K562 (cell line): Measurements from ENCODE around the gene SETD4. TPM values are rescaled to one million over a fixed set of nuclear protein-coding genes. Genes with fewer than 3 reads are reported as not detected.

Experiments used
- ATAC-seq: fragments of 200-7000 bp; cut with Tn5 transposase; 3 replicates; pipeline ENCODE4 v1.9.1; 2020; ENCODE audit warnings: moderate library complexity
- BruUV-seq: library from RNA; stranded (reverse); fragments of 400-500 nt; replicated peaks from 2 replicates; lab custom pipeline; 2021; lab: Mats Ljungman, UMichigan
- CTCF ChIA-PET: fragments of 300-600 bp; formaldehyde crosslinking; extraction: SDS; loops from one replicate; lab custom pipeline; 2021; ENCODE audit warnings: low intra/inter-chr PET ratio; lab: Yijun Ruan, JAX
- POLR2A ChIA-PET: fragments of 300-600, 350-650 bp; sonication (Branson Sonifier 250); formaldehyde crosslinking; extraction: SDS; loops from one replicate; lab custom pipeline; 2021; ENCODE audit warnings: antibody characterized with exemption, inconsistent platforms; lab: Yijun Ruan, JAX
- DNase-seq, 4 experiments: peaks; one replicate each; pipeline versions ENCODE4 v3.0.0 to v3.0.0-alpha.2; 2011 to 2018; ENCODE audit warnings: low spot score in 3 of 4, mixed read lengths in 3 of 4; ENCODE audit errors: extremely low read depth in 1 of 4
- FAIRE-seq: peaks from 2 replicates; lab custom pipeline; 2011; peaks lifted over from hg19 to GRCh38; lab: Jason Lieb, UNC
- H2AFZ ChIP-seq: 2 replicates; pipeline ENCODE4 v1.6.0; 2011; ENCODE audit warnings: low read depth, low read length, control low read depth, inconsistent platforms
- H3K27ac ChIP-seq: fragments of 200-600 bp; 3 replicates; pipeline ENCODE4 v1.8.0; 2011; ENCODE audit warnings: low read depth, mild to moderate bottlenecking, control low read depth, inconsistent platforms, low read length, moderate library complexity, mixed read lengths; ENCODE audit errors: extremely low read depth
- H3K27me3 ChIP-seq, 2 experiments: fragments of 300-600 bp in 1 of 2; 2 replicates in 1 of 2; 3 replicates in 1 of 2; pipeline versions ENCODE4 v1.6.0 to v1.8.0; 2011; ENCODE audit warnings: inconsistent platforms in 2 of 2, low read length in 2 of 2, mild to moderate bottlenecking in 1 of 2, mixed read lengths in 1 of 2, moderate library complexity in 1 of 2; ENCODE audit not compliant: control insufficient read depth in 2 of 2, insufficient read depth in 2 of 2
- H3K36me3 ChIP-seq: fragments of 300-600 bp; 3 replicates; pipeline ENCODE4 v1.8.0; 2011; ENCODE audit warnings: mild to moderate bottlenecking, low read length, inconsistent platforms; ENCODE audit not compliant: control insufficient read depth, insufficient read depth
- H3K4me1 ChIP-seq, 2 experiments: fragments of 200-600 bp in 1 of 2; replicated peaks in 1 of 2; 2 replicates in 1 of 2; 3 replicates in 1 of 2; pipeline versions ENCODE4 v1.5.1 to v1.8.0; 2011; ENCODE audit warnings: inconsistent platforms in 2 of 2, low read length in 2 of 2, mild to moderate bottlenecking in 1 of 2, mixed read lengths in 1 of 2, moderate library complexity in 1 of 2; ENCODE audit not compliant: control insufficient read depth in 2 of 2, insufficient read depth in 2 of 2
- H3K4me2 ChIP-seq: 2 replicates; pipeline ENCODE4 v1.6.1; 2011; ENCODE audit warnings: low read length, control low read depth, inconsistent platforms, mixed read lengths; ENCODE audit not compliant: insufficient read depth
- H3K4me3 ChIP-seq: fragments of 200-600 bp; sonication (generic), shearing (Covaris generic); 2 replicates; pipeline ENCODE4 v1.5.1; 2016; ENCODE audit warnings: control low read depth, inconsistent platforms
- H3K79me2 ChIP-seq: fragments of 200-600 bp; 3 replicates; pipeline ENCODE4 v1.8.0; 2011; ENCODE audit warnings: low read length, inconsistent platforms; ENCODE audit not compliant: control insufficient read depth, insufficient read depth
- H3K9ac ChIP-seq, 2 experiments: 2 replicates each; pipeline versions ENCODE4 v1.6.0 to v1.6.1; 2011; ENCODE audit warnings: low read depth in 2 of 2, low read length in 2 of 2, control low read depth in 1 of 2, inconsistent platforms in 1 of 2, mild to moderate bottlenecking in 1 of 2, mixed read lengths in 1 of 2; ENCODE audit not compliant: insufficient read depth in 1 of 2
- H3K9me1 ChIP-seq: one replicate; pipeline ENCODE4 v1.6.0; 2011; ENCODE audit warnings: inconsistent platforms, mild to moderate bottlenecking, low read length, moderate library complexity; ENCODE audit not compliant: control insufficient read depth, insufficient read depth
- H3K9me3 ChIP-seq: replicated peaks from 2 replicates; pipeline ENCODE4 v1.5.1; 2011; ENCODE audit warnings: low read depth, low read length, inconsistent platforms; ENCODE audit not compliant: control insufficient read depth, insufficient read depth
- H4K20me1 ChIP-seq: replicated peaks from 2 replicates; pipeline ENCODE4 v1.6.1; 2011; ENCODE audit warnings: low read length, inconsistent platforms, mixed read lengths; ENCODE audit not compliant: control insufficient read depth, insufficient read depth
- CBX3 ChIP-seq, 2 experiments: IDR thresholded peaks; 1 replicate in 1 of 2; 2 replicates in 1 of 2; pipeline ENCODE4 v1.6.1; 2012; ENCODE audit warnings: inconsistent platforms in 2 of 2, low read length in 2 of 2, borderline replicate concordance in 1 of 2, control low read depth in 1 of 2
- JUN ChIP-seq, 2 experiments: sonication (generic) in 1 of 2; formaldehyde crosslinking in 1 of 2; IDR thresholded peaks; 2 replicates each; pipeline versions ENCODE4 v1.6.1 to v1.8.0; 2012 to 2022; ENCODE audit warnings: borderline replicate concordance in 2 of 2, mild to moderate bottlenecking in 2 of 2, improper control_type of control experiment in 1 of 2, low read depth in 1 of 2, low read length in 1 of 2, missing genetic modification reagents in 1 of 2
- SMAD1 ChIP-seq: fragments of 150-350 bp; IDR thresholded peaks from 2 replicates; pipeline ENCODE4 v1.6.1; 2014; ENCODE audit warnings: low read length, low read depth; ENCODE audit not compliant: partially characterized antibody
- WGBS: fragments of 100-300 bp; shearing (Covaris generic); methylation state at CpG from one replicate; pipeline ENCODE4 v1.1.6; 2016; ENCODE audit warnings: low coverage, mixed read lengths; ENCODE audit not compliant: insufficient coverage; ENCODE audit errors: missing lambda C conversion rate; 5-methylcytosine and 5-hydroxymethylcytosine counted together
- in situ Hi-C: fragments of 300-500 bp; cut with MboI; formaldehyde crosslinking; loops from 4 replicates; pipeline ENCODE4 v1.15.0; 2018; ENCODE audit warnings: inconsistent platforms, mixed read lengths
- intact Hi-C: fragments of 100-400 bp; cut with micrococcal nuclease; formaldehyde crosslinking; loops from 2 replicates; pipeline ENCODE4 v1.14.2; 2022
- polyA plus RNA-seq, 8 experiments: library from polyadenylated mRNA; depleted of rRNA in 4 of 8; stranded (reverse) in 5 of 8; unstranded in 3 of 8; fragments of >200 nt; fragmentation: Nextera tagmentation in 2 of 8; fragmentation: Illumina TruSeq in 1 of 8; extraction: Ambion mirVana in 2 of 8; extraction: Trizol in 1 of 8; gene quantifications; 2 replicates each; pipeline versions ENCODE4 v1.2.1 to v1.2.3, GENCODE V29; 2011 to 2014; ENCODE audit warnings: inconsistent platforms in 1 of 8, missing spikeins in 1 of 8
- total RNA-seq, 7 experiments: library from RNA; depleted of rRNA in 6 of 7; stranded (reverse); fragments of >200 nt in 6 of 7; fragmentation: Illumina TruSeq in 2 of 7; extraction: Trizol in 2 of 7; gene quantifications; 2 replicates each; pipeline versions ENCODE4 v1.2.1 to v1.2.3, GENCODE V29; 2011 to 2021; ENCODE audit warnings: low replicate concordance in 1 of 7
- TF ChIP-seq, protein P1 (sequence below): sonication (generic); formaldehyde crosslinking; IDR thresholded peaks from 2 replicates; pipeline ENCODE4 v1.8.1; 2023; ENCODE audit warnings: mild to moderate bottlenecking, missing genetic modification reagents

SETD4 gene
- total and polyA plus RNA-seq, 9 of the 15 experiments (the other 6 are each of a cell fraction or from before 2014, with no cell fraction given) = 16.1 to 51.3 (median 25.7) TPM

GRCh38 chr21:36047139-36047538 lies 13.2 kb downstream of the SETD4 start:
- Histone ChIP-seq H3K27me3 (no peaks in the 10 kb centered on the region), H3K27ac (no peak overlapping the region), H3K9me1 (no peaks in the 10 kb centered on the region), H3K9ac (no peak overlapping the region), H3K4me1 (no peaks in the 10 kb centered on the region), H4K20me1 (no peaks in the 10 kb centered on the region), H3K36me3 (peaks cover 84% of the 10 kb centered on the region), H3K4me2 (no peak overlapping the region), H3K79me2 (no peaks in the 10 kb centered on the region), H3K4me3 (no peak overlapping the region), H3K9me3 (no peaks in the 10 kb centered on the region), H2AFZ (no peak overlapping the region)
- intact Hi-C loops (no loop called here), in situ Hi-C loops (no loop called here)
- TF ChIP-seq CBX3 (IDR thresholded peaks at IDR 0.05; ENCODE audit: borderline replicate concordance in 1 of 2, low read length in 2 of 2) (no peak), SMAD1 (no peak), JUN (IDR thresholded peaks at IDR 0.05; ENCODE audit: borderline replicate concordance, low read depth, low read length) (no peak), JUN (CRISPR knock-in tag; IDR thresholded peaks at IDR 0.05; ENCODE audit: borderline replicate concordance) (no peak)
- TF ChIP-seq, protein P1, sequence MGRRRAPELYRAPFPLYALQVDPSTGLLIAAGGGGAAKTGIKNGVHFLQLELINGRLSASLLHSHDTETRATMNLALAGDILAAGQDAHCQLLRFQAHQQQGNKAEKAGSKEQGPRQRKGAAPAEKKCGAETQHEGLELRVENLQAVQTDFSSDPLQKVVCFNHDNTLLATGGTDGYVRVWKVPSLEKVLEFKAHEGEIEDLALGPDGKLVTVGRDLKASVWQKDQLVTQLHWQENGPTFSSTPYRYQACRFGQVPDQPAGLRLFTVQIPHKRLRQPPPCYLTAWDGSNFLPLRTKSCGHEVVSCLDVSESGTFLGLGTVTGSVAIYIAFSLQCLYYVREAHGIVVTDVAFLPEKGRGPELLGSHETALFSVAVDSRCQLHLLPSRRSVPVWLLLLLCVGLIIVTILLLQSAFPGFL (CRISPR knock-in tag) = no peak
- no peak for DNase-seq
- POLR2A ChIA-PET = interaction anchor here (1.1 to 1.2 kb wide), 2 partner anchors 12 to 17 kb away, joined by 3 to 5 read pairs; no protein-coding TSS in a partner anchor
- CTCF ChIA-PET = no interaction called here
- WGBS = 85% methylated on average over 7 of the region's 7 CpGs
- FAIRE-seq = no peak
- BruUV-seq = no TSS peak
- no peak for ATAC-seq
